Measurements from ENCODE around the gene HRH3. TPM values are rescaled to one million over a fixed set of nuclear protein-coding genes. Genes with fewer than 3 reads are reported as not detected.

Gene HRH3
- total RNA-seq, 1 experiment from 2014 or later: not detected

- peaks cover 81% of the 10 kb centered on the region for H3K36me3 Mint-ChIP-seq (ENCODE audit: insufficient read depth, unreplicated experiment)
- BruUV-seq (replicated peaks): no TSS peak
- peaks cover 7% of the 10 kb centered on the region for H3K4me1 Mint-ChIP-seq (ENCODE audit: low read depth, unreplicated experiment)
- no peak overlapping the region for H3K27ac Mint-ChIP-seq (ENCODE audit: unreplicated experiment)
- ChIA-PET POLR2A (no interaction called here), CTCF (no interaction called here)
- H3K27me3 ChIP-seq (replicated peaks; ENCODE audit: control insufficient read depth, insufficient read depth, low read length): no peaks in the 10 kb centered on the region
- intact Hi-C loops (cut with micrococcal nuclease; ENCODE audit: unreplicated experiment): no loop called here
- no peak overlapping the region for H3K4me3 Mint-ChIP-seq (ENCODE audit: unreplicated experiment)
- TF ChIP-seq CTCF (IDR thresholded peaks at IDR 0.05; ENCODE audit: insufficient read depth in 1 of 2, low read depth in 1 of 2, low read length in 1 of 2, severe bottlenecking in 1 of 2, unreplicated experiment in 1 of 2): no peak
- no peaks in the 10 kb centered on the region for H3K9me3 Mint-ChIP-seq (ENCODE audit: unreplicated experiment)
- peaks cover 5% of the 10 kb centered on the region; the same call in 1 of the 2 replicates for H3K36me3 ChIP-seq (ENCODE audit: control insufficient read depth, insufficient read depth, low read length)
- H3K27me3 Mint-ChIP-seq (ENCODE audit: insufficient read depth, unreplicated experiment): no peaks in the 10 kb centered on the region
- no peak overlapping the region for H3K4me3 ChIP-seq (ENCODE audit: low read depth, low read length)
- DNase-seq: no peak
- no peaks in the 10 kb centered on the region for H3K9me3 ChIP-seq
- peaks cover 11% of the 10 kb centered on the region for H3K4me1 ChIP-seq
Observed at GRCh38 chr20:62241506-62241905, 21.4 kb upstream of the HRH3 start.

GRCh38 chr20:62240020-62240685 is 20.1 kb upstream of the HRH3 start:
- Mint-ChIP-seq H3K9me3 (ENCODE audit: unreplicated experiment) (no peaks in the 10 kb centered on the region), H3K4me1 (ENCODE audit: low read depth, unreplicated experiment) (peaks cover 7% of the 10 kb centered on the region), H3K36me3 (ENCODE audit: insufficient read depth, unreplicated experiment) (peaks cover 70% of the 10 kb centered on the region), H3K4me3 (ENCODE audit: unreplicated experiment) (peak overlapping the region; percentile 67), H3K27me3 (ENCODE audit: insufficient read depth, unreplicated experiment) (no peaks in the 10 kb centered on the region), H3K27ac (ENCODE audit: unreplicated experiment) (no peak overlapping the region)
- no peaks in the 10 kb centered on the region for H3K27me3 ChIP-seq (replicated peaks; ENCODE audit: control insufficient read depth, insufficient read depth, low read length)
- BruUV-seq (replicated peaks): TSS peak; percentile 32
- no peak for DNase-seq
- POLR2A ChIA-PET: no interaction called here
- H3K36me3 ChIP-seq (ENCODE audit: control insufficient read depth, insufficient read depth, low read length): peaks cover 5% of the 10 kb centered on the region; the same call in 1 of the 2 replicates
- peaks cover 11% of the 10 kb centered on the region for H3K4me1 ChIP-seq
- CTCF ChIA-PET: interaction anchor here (0.5 kb wide), 2 partner anchors 62 to 80 kb away, joined by 4 to 7 read pairs; no protein-coding TSS in a partner anchor
- no peak overlapping the region for H3K4me3 ChIP-seq (ENCODE audit: low read depth, low read length)
- no peaks in the 10 kb centered on the region for H3K9me3 ChIP-seq
- TF ChIP-seq CTCF (IDR thresholded peaks at IDR 0.05; ENCODE audit: insufficient read depth in 1 of 2, low read depth in 1 of 2, low read length in 1 of 2, severe bottlenecking in 1 of 2, unreplicated experiment in 1 of 2): no peak
- intact Hi-C loops (cut with micrococcal nuclease; ENCODE audit: unreplicated experiment): no loop called here

- H3K4me3 Mint-ChIP-seq (ENCODE audit: unreplicated experiment): peak overlapping the region; percentile 67
- H3K4me1 Mint-ChIP-seq (ENCODE audit: low read depth, unreplicated experiment): peaks cover 7% of the 10 kb centered on the region
- peaks cover 11% of the 10 kb centered on the region for H3K4me1 ChIP-seq
- ChIA-PET POLR2A (no interaction called here), CTCF (interaction anchor here (0.5 kb wide), 1 partner anchor 79 kb away, joined by 4 read pairs; no protein-coding TSS in a partner anchor)
- peak overlapping the region; percentile 85 for H3K27ac Mint-ChIP-seq (ENCODE audit: unreplicated experiment)
- intact Hi-C loops (cut with micrococcal nuclease; ENCODE audit: unreplicated experiment): loop anchor here (2.0 to 5.0 kb wide), 3 partner anchors 57 to 128 kb away; partner anchors contain the start of genes LAMA5, MTG2, PSMA7 and SS18L1
- H3K27me3 ChIP-seq (replicated peaks; ENCODE audit: control insufficient read depth, insufficient read depth, low read length): no peaks in the 10 kb centered on the region
- H3K36me3 ChIP-seq (ENCODE audit: control insufficient read depth, insufficient read depth, low read length): peaks cover 3% of the 10 kb centered on the region; the same call in 1 of the 2 replicates
- H3K9me3 ChIP-seq: no peaks in the 10 kb centered on the region
- no peak for DNase-seq
- BruUV-seq (replicated peaks): no TSS peak
- no peaks in the 10 kb centered on the region for H3K9me3 Mint-ChIP-seq (ENCODE audit: unreplicated experiment)
- no peak for TF ChIP-seq CTCF (IDR thresholded peaks at IDR 0.05; ENCODE audit: insufficient read depth in 1 of 2, low read depth in 1 of 2, low read length in 1 of 2, severe bottlenecking in 1 of 2, unreplicated experiment in 1 of 2)
- peaks cover 62% of the 10 kb centered on the region for H3K36me3 Mint-ChIP-seq (ENCODE audit: insufficient read depth, unreplicated experiment)
- no peaks in the 10 kb centered on the region for H3K27me3 Mint-ChIP-seq (ENCODE audit: insufficient read depth, unreplicated experiment)
- peak overlapping the region; percentile 89 for H3K4me3 ChIP-seq (ENCODE audit: low read depth, low read length)
Observed at GRCh38 chr20:62239278-62239879, 19.3 kb upstream of the HRH3 start.

Data from Caco-2 (cell line).